Stimulated activated CD4-positive, alpha-beta T cell treated with anti-CD3 and anti-CD28 coated beads, Interleukin-2, amount 100 ng/mL, for 48 hours (primary cell): ENCODE measurements around the gene PDCD7.
A peak's percentile ranks its signal among the peaks of the same experiment; 100 is the strongest.
"Not testable (repeated sequence)": the region's sequence is repeated elsewhere in the genome, so short reads cannot be mapped to it uniquely, and the experiment has no call there.

Experiments used
- DNase-seq, 2 donors: peaks; one replicate each; pipeline ENCODE4 v3.0.0-alpha.2; 2020

The PDCD7 gene, protein sequence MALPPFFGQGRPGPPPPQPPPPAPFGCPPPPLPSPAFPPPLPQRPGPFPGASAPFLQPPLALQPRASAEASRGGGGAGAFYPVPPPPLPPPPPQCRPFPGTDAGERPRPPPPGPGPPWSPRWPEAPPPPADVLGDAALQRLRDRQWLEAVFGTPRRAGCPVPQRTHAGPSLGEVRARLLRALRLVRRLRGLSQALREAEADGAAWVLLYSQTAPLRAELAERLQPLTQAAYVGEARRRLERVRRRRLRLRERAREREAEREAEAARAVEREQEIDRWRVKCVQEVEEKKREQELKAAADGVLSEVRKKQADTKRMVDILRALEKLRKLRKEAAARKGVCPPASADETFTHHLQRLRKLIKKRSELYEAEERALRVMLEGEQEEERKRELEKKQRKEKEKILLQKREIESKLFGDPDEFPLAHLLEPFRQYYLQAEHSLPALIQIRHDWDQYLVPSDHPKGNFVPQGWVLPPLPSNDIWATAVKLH

DNA sequence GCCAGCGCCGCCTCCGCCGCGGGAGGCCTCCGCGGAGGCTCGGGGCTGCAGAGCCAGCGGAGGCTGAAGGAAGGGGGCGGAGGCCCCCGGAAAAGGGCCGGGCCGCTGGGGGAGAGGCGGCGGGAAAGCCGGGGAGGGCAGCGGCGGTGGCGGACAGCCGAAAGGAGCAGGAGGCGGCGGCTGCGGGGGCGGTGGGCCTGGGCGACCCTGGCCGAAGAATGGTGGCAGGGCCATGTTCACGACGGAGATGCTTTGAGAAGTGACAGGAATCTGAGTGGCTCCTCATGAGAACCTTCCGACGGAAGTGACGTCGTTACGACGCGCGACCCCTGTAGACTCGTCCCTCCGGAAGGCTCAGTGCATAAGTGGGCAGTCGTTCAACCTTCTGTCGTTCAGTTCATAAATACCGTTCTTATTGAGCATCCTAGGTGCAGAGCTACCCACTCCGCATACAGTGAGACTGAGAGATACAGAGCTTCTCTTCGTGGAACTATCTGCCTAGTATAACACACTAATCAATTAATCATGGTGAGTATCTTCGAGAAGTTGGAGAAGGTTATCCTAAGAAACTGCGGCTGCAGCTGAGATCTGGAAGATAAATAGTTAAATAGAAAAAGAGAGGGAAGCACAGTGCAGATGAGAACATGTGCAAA, at the start of gene PDCD7:
Gene PDCD7, minus strand, starts transcription at position 261 of the 653 bp plus-strand sequence. Its CDS starts 27 bp downstream, at position 234.
- DNase-seq: peak; percentile 63 to 70

DNA sequence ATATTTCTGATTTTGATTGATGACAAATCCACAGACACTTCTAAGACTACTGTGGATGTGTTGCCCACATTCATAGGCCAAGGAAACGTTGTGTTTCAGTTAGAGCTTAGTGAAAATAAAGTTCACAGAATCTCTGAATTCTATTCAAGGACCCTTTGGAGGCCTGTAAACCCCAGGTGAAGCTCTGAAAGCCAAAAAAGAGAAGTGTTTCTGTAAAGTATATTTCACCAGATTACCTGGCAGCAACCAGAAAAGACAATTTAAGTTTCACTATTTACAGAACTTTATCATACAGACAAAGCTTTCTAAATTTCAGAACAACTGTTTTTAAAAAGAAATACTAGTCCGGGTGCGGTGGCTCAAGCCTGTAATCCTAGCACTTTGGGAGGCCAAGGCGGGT, 48.9 kb upstream of the PDCD7 start:
- DNase-seq: no peak

DNA sequence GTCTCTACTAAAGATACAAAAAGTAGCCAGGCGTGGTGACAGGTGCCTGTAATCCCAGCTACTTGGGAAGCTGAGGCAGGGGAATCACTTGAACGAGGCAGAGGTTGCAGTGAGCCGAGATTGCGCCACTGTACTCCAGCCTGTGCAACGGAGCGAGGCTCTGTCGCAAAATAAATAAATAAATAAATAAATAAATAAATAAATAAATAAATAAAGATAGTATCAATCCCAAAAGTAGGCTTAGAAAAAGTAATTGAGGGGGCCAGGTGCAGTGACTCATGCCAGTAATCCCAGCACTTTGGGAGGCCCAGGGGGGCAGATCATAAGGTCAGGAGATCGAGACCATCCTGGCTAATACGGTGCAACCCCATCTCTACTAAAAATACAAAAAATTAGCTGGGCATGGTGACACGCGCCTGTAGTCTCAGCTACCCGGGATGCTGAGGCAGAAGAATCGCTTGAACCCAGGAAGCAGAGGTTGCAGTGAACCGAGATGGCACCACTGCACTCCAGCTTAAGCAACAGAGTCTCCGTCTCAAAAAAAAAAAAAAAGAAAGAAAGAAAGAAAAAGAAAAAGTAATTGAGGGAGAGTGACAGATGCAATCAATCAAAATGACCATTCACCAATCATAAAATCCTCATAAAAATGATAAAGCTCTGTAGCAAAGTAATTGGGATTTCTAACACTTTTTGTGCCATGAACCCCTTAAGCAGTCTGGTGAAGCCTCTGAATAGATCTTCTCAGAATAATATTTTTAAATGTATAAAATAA, 48.2 kb upstream of the PDCD7 start:
- not testable (repeated sequence) for DNase-seq

DNA sequence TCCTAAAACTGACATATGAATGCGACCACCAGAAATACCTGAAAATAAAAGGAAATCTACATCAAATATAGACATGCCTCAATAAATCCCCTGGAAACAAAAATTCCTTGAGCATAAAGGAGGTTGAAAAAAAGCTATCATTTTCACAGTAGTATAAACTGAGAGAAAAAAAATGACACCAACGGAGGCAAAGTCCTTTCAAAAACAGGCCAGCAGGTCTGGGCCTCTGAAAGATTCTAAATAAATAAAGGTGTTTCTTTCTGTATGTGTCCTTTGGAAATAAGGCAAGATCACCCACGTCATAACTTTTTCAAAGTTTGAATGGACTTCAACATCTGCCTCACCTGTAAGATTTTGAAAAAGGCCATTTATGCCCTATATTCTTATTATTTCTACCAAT, 46.6 kb upstream of the PDCD7 start:
- DNase-seq: no peak

DNA sequence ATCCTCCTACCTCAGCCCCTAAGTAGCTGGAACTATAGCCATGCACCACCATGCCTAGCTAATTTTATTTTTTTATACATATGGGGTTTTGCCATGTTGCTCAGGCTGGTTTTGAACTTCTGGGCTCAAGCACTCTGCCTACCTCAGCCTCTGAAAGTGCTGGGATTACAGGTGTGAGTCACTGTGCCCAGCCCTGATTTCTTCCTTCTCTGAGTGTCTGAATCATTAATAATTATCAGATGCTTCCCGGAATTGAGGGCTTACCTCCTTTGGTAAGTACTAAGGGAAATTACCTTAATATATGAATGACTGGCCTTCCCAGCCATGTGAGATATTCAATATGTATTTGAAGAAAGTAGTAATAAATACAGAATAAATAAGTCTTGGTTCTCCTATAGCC, 44.3 kb upstream of the PDCD7 start:
- no peak for DNase-seq

DNA sequence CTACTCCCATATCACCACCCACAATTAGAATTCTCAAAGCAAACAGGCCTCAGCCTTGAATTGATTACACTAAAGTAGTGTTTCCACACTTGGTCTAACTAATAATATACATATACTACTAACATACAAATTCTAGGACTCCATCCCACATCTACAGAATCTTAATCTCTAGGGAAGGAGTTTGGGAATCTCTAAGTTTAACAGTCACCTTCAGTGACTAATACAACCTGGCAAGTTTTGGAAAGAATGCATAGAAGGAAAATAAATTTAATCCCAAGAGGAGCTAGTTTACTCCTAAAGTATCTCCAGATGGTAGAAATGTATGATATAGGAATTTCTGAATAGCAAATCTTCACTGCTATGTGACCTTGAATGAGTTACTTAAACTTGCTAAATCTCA, 42.4 kb upstream of the PDCD7 start:
- no peak for DNase-seq

DNA sequence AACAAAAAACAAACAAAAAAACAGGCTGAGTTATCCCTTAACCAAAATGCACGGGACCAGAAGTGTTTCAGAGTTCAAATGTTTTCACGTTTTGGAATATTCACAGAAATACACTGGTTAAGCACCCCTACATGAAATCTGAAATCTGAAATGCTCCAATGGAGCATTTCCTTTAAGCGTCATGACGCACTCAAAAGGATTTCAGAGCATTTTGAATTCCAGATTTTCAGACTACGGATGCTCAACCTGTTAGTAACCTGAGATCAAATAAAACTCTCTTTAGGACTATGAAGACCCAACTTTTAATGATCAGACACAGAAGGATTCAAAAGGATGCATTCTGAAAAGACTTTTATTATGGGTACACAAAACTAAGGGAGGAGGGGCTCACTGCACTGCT, 41.9 kb upstream of the PDCD7 start:
- no peak for DNase-seq

DNA sequence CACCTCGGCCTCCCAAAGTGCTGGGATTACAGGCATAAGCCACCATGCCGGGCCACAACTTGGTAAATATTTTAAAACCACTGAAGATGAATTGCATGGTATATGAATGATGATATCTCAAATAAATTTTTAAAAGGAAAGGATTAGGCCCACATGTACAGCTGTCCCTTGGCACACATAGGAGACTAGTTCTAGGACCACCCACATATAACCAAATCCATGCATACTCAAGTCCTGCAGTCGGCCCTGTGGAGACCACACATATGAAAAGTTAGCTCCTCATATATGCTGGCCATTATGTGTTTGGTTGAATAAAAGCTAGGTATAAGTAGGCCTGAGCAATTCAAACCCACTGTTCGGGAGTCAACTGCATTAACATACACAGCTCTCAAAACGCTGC, 40.9 kb upstream of the PDCD7 start:
- DNase-seq: no peak

DNA sequence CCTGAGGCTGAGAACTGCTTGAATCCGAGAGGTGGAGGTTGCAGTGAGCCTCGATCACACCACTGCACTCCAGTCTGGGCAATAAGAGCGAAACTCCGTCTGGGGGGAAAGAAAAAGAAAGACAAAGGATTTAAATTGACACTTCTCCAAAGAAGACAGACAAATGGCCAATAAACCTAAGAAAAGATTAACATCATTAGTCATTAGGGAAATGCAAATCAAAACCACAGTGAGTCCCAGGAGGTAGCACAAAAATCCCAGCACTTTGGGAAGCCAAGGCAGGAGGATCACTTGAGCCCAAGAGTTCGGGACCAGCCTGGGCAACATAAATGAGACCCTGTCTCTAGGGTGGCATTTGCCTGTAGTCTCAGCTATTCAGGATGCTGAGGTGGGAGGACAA, 38.9 kb upstream of the PDCD7 start:
- DNase-seq: no peak

DNA sequence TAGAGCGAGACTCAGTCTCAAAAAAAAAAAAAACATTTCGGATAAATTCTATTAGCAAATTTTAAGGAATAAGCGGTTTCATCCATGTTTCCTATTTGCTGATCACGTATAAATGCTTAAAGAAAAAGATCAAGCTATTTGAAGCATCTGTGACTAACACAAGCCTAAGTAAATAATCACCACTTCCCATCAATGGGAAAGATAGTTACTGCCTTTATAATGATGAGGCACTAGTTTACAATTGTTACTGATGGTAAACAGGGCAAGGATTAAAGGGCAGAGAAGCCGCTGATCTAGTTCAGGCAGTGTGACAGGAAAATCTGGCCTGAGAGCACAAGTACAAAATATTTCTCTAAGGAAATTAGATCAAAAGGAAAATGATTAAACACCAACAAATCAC, 37.8 kb upstream of the PDCD7 start:
- DNase-seq: no peak

DNA sequence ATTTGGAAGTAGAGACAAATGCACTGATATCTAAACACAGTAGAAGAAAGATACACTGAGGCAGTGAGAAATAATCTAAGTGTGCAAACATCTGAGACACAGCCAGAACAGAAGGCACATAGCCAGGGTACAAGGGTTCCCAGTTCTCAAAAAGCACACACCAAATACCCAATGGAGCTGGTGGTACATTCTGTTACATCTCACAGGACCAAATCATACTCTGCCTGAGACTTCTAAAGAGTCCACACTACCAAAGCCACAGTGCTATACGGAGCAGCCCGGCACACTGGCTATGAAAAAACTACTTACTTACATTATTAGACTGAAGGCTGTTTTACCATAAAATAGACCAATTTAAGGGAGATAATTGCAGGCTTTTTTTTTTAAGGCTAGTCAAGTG, 32.3 kb upstream of the PDCD7 start:
- no peak for DNase-seq

DNA sequence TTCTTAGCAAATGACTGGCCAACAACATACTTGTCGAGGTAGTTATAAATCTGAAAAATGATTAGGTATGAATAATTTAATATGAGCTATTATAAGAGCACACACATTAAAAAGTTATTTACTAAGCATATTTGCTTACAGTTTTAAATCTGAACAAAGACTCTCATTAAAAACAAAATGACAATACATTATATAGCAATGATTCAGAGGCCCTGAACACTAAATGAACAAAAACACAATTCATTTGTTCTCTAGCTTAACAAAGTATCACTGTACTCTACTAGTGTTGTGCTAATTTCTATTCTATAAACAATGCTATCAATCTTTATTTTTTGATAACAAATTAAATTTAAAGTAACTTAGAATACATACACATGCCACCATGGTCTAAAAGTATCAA, 30.5 kb upstream of the PDCD7 start:
- DNase-seq: no peak

DNA sequence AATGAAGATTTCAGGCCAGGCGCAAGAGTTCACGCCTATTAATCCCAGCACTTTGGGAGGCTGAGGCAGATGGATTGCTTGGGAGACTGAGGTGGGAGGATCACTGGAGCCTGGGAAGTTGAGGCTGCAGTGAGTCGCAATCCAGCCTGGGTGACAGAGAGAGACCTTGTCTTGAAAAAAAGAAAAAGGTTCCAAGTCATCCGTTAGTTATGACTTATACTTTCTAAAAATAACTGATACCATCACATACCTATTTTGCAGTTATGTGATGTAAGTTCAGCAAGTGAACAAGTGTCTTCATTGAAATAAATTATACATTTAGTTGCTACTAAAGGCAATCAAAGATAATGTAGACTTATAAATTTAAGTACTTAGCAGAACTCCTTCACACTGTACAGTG, 29.4 kb upstream of the PDCD7 start:
- DNase-seq: no peak

DNA sequence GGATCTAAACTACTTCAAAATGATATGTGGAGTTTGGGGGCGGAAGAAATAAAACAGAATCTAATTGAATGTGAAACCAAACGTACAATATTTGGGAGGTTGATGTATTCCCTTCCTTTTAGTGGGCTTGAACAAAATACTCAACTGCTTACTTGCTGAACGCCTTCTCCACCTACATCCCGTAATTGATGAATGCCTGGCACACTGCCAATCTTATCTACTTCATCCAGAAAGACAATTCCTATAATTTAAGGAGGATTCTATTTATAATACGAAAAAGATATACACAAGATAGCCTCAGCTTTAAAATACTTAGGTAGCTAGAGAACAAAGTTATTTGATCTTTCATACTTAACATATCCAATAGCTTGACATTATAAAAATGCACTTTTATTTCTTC, 23.1 kb upstream of the PDCD7 start:
- DNase-seq: no peak

DNA sequence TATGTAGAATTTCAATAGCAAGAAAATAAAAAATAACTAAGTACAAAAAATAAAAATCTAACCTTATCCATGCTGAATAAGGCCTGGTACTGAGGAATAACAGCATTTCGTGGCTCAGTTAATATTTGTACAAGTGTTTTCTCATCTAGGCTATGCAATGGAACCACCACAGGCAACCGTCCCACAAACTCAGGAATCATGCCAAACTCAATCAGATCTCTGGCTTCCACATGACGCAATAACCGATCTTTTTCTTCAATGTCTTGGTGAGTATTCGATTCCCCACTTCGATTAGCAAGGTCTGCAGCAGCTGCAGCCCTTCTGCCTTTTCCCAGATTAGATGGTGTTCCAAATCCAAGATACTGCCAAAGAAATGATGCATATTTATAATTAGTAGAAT, 21.1 kb upstream of the PDCD7 start:
- DNase-seq: no peak

DNA sequence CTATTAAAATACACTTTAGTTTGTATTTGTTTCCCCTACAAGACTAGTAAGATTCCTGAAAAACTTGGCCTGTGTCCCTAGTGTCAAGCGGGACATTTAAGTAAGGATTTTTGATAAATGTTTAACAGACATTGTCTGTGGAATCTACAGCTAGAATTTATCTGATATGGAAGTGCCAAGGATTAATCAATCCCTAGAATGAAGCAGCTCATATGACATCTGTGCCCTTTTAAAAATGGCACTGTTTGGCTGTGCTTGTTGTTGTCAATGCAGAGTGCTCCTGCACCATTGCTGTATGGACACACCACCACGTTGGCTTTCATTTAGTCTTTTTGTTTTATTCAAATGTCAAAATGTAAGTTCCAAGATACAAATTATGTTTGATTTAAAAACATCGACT, 14.3 kb upstream of the PDCD7 start:
- DNase-seq: no peak

DNA sequence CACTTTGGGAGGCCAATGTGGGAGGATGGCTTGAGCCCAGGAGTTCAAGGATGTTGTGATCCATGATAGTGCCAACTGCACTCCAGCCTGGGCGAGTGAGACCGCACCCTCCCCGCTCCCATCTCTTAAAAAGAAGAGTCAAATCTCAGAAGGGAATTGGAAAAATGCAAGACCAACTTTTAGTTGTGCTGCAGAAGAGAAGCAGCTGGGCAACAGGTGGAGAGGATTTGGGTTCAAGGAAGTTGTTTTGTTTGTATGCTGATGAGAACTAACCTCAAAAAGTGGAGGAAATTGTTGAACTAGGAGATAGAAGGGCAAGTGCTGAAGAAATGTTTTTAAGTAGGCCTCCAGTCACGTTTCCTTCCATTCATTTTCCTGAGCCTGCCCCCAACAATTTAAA, 12.8 kb upstream of the PDCD7 start:
- no peak for DNase-seq

DNA sequence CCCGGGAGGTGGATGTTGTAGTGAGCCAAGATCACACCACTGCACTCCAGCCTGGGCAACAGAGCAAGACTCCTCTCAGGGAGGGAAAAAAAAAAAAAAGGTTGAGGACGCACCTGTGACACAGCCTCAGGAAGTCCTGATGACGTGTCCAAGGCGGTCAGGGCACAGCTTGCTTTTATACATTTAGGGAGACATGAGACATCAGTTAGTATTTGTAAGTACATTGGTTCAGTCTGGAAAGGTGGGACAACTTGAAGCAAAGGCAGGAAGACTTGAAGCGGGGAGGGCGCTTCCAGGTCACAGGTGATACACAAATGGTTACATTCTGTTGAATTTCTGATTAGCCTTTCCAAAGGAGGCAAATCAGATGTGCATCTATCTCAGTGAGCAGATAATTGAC, 5.0 kb upstream of the PDCD7 start:
- DNase-seq: not testable (repeated sequence)

DNA sequence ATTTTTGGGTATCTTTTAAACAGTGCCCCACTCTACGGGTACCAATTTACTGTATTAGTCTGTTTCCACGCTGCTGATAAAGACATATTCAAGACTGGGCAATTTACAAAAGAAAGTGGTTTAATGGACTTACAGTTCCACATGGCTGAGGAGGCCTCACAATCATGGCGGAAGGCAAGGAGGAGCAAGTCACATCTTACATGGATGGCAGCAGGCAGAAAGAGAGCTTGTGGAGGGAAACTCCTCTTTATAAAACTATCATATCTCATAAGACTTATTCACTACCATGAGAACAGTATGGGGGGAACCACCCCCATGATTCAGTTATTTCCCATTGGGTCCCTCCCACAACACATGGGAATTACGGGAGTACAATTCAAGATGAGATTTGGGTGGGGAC, 4.3 kb upstream of the PDCD7 start:
- not testable (repeated sequence) for DNase-seq

DNA sequence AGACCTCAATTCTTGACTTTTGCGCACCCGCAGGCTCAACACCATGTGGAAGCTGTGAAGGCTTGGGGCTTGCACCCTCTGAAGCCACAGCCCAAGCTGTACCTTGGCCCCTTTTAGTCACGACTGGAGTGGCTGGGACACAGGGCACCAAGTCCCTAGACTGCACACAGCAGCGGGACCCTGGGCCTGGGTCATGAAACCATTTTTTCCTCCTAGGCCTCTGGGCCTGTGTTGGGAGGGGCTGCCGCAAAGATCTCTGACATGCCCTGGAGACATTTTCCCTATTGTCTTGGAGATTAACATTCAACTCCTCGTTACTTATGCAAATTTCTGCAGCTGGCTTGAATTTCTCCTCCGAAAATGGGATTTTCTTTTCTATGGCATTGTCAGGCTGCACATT, 3.5 kb upstream of the PDCD7 start:
- DNase-seq: not testable (repeated sequence)

DNA sequence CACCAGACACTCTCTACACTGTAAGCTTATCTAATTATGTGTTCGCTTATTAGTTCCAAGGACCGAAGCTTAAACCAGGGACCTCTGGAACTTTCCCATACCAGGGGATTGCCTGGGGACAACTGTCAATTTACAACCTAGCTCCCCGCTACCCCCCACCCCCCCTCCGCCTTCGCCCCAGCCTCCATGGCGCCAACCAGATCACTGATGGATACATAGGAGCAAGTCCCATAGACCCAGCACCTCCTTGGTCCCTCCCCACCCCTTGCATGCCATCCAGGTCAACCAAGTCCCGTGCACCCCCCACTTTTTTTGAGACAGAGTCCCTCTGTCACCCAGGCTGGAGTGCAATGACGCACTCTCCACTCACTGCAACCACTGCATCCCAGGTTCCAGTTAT, 930 bp upstream of the PDCD7 start:
- no peak for DNase-seq

DNA sequence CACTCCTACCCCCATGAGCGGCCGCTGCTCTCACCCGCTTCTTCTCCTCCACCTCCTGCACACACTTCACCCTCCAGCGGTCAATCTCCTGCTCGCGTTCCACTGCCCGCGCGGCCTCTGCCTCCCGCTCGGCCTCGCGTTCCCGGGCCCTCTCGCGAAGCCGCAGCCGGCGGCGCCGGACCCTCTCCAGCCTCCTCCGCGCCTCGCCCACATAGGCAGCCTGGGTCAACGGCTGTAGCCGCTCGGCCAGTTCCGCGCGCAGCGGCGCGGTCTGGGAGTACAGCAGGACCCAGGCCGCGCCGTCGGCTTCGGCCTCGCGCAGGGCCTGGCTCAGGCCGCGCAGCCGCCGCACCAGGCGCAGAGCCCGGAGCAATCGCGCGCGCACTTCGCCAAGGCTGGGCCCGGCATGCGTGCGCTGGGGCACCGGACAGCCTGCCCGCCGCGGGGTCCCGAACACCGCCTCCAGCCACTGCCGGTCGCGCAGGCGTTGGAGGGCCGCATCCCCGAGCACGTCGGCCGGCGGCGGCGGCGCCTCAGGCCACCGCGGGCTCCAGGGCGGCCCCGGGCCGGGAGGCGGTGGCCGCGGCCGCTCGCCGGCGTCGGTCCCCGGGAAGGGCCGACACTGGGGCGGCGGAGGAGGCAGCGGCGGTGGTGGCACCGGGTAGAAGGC, 595 bp downstream of the PDCD7 start:
- peak; percentile 10 to 14 for DNase-seq

DNA sequence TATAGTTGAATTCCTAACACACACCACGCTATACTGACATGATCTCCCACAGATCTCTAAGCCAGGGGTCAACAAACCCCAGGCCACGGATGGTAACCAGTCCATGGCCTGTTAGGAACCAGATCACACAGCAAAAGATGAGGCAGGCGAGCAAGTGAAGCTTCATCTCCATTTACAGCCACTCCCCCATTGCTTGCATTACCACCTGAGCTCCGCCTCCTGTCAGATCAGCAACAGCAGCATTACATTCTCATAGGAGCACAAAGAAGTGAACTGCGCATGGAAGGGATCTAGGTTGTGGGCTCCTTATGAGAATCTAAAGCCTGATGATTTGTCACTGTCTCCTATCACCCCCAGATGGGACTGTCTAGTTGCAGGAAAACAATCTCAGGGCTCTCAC, 2.7 kb downstream of the PDCD7 start:
- no peak for DNase-seq
